ACC112 (cell line): ENCODE results near the gene TANGO6.
A peak's percentile ranks its signal among the peaks of the same experiment; 100 is the strongest.
"Not testable (repeated sequence)": the region's sequence is repeated elsewhere in the genome, so short reads cannot be mapped to it uniquely, and the experiment has no call there.

Source experiments
- H2AFZ ChIP-seq: fragments of 200-600 bp; sonication (generic); one replicate; pipeline ENCODE4 v1.6.0; 2017; ENCODE audit warnings: antibody characterized with exemption, low read length; ENCODE audit not compliant: unreplicated experiment
- H3K27ac ChIP-seq: fragments of 200-600 bp; sonication (generic); 2 replicates; pipeline ENCODE4 v1.5.1; 2014; ENCODE audit warnings: low read depth, mild to moderate bottlenecking, antibody characterized with exemption, low read length, moderate library complexity
- H3K27me3 ChIP-seq: fragments of 200-600 bp; sonication (generic); 2 replicates; pipeline ENCODE4 v1.6.1; 2014; ENCODE audit warnings: mild to moderate bottlenecking, antibody characterized with exemption, low read length, moderate library complexity, mixed read lengths; ENCODE audit not compliant: insufficient read depth
- H3K36me3 ChIP-seq: fragments of 200-600 bp; sonication (generic); 2 replicates; pipeline ENCODE4 v1.6.1; 2016; ENCODE audit warnings: mild to moderate bottlenecking, antibody characterized with exemption, low read length, moderate library complexity, mixed read lengths; ENCODE audit not compliant: insufficient read depth
- H3K4me1 ChIP-seq: fragments of 200-600 bp; sonication (generic); one replicate; pipeline ENCODE4 v1.6.1; 2016; ENCODE audit warnings: low read length, mixed read lengths; ENCODE audit not compliant: insufficient read depth, unreplicated experiment, control insufficient read depth
- H3K4me3 ChIP-seq: fragments of 200-600 bp; sonication (generic); 2 replicates; pipeline ENCODE4 v1.5.1; 2014; ENCODE audit warnings: mild to moderate bottlenecking, low read depth, low read length
- H3K79me2 ChIP-seq: fragments of 200-600 bp; sonication (generic); one replicate; pipeline ENCODE4 v1.6.0; 2016; ENCODE audit warnings: low read length; ENCODE audit not compliant: control insufficient read depth, unreplicated experiment, insufficient read depth

The TANGO6 gene

DNA sequence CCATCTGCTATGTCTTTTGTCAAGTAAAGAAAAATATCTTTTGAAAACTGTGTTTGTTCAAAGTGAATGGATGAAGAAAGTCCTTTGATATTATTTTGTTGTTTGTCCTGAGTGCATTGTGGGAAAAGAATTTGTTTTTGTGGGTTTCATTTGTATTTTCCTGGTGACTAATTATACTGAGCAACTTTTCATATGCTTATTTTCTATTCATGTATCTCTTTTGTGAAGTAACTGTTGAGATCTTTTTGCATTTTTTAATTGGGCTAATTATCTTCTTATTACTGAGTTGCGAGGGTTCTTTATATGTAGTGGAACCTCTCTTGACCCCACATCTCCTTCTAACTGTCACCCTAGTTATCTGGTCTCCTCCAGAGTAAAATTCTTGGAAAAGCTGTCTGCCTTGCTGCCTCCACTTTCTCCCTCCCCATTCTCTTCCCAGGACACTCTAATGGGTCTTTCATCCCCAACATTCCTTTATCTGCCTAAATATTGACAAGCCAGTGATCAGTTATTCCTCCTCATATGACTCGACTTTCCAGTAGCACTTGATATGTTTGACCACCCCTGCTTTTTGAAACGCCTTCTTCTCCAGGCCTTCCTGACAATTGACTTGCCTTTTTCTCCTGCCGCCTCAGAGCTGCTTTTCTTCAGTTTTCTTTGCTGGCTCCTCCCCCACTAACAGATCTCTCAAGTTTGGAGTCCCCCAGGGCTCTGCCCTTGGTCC is 144.6 kb downstream of the TANGO6 start:
- no peak overlapping the region for H2AFZ ChIP-seq
- no peaks in the 10 kb centered on the region for H3K79me2 ChIP-seq

DNA sequence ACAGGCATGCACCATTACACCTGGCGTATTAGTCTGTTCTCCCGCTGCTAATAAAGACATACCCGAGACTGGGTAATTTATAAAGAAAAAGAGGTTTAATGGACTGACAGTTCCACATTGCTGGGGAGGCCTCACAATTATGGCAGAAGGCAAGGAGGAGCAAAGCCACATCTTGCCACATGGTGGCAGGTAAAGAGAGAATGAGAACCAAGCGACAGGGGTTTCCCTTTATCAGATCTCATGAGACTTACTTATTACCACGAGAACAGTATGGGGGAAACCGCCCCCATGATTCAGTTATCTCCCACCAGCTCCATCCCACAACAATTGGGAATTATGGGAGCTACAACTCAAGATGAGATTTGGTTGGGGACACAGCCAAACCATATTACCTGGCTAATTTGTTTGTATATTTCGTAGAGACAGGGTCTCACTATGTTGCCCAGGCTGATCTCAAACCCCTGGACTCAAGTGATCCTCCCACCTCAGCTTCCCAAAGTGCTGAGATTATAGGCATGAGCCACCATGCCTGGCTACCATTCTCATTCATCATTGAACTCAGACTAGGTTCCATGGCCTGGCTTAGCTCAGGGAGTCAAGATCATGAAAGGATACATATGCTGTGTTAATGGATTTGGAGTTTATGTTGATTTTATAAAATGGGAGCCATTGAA is 147.0 kb downstream of the TANGO6 start:
- H3K79me2 ChIP-seq, H3K27ac ChIP-seq, H3K36me3 ChIP-seq, H3K4me3 ChIP-seq, H2AFZ ChIP-seq, H3K27me3 ChIP-seq: not testable (repeated sequence)
- peaks cover 38% of the 10 kb centered on the region for H3K4me1 ChIP-seq

More for the DNA sequence above, 144.6 kb downstream of the TANGO6 start:
- Histone ChIP-seq H3K4me3 (no peak overlapping the region), H3K27ac (no peak overlapping the region), H3K4me1 (peaks cover 15% of the 10 kb centered on the region), H3K27me3 (no peaks in the 10 kb centered on the region), H3K36me3 (no peaks in the 10 kb centered on the region)

DNA sequence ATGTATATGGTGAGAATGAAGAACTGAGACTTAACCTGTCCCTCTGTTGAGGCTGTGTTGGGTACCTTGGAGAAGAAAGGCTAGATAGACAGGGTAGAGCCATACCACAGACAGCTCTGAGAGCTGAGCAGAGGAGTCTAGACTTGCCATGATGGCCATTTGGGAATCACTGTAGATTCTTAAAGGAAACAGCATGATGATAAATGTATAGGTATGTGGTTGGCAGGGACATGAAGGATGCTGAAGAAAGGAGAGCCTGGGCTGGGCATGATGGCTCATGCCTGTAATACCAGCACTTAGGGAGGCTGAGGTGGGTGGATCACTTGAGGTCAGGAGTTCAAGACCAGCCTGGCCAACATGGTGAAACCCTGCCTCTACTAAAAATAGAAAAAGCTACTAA is 147.7 kb downstream of the TANGO6 start:
- Histone ChIP-seq H3K36me3 (no peaks in the 10 kb centered on the region), H3K4me1 (peaks cover 44% of the 10 kb centered on the region), H3K27me3 (no peaks in the 10 kb centered on the region), H3K27ac (no peak overlapping the region), H3K4me3 (no peak overlapping the region), H2AFZ (no peak overlapping the region), H3K79me2 (no peaks in the 10 kb centered on the region)

DNA sequence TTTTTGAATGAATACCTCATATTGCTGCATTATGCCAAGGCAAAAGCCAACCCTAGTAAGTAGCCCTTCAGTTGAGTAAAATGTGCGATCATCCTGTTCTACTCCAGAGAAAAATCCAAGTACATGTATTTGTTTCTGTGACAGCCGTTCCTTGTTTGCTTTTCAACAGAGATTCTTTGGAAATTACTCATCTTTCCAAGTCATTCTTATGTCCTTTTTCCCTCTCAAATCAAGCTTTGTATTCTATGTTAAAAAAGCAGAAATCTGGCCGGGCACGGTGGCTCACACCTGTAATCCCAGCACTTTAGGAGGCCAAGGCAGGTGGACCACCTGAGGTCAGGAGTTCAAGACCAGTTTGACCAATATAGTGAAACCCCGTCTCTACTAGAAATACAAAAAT is 149.2 kb downstream of the TANGO6 start:
- Histone ChIP-seq H3K27me3 (no peaks in the 10 kb centered on the region), H3K27ac (peak overlapping the region; percentile 93), H3K36me3 (no peaks in the 10 kb centered on the region), H3K79me2 (no peaks in the 10 kb centered on the region), H3K4me1 (peaks cover 44% of the 10 kb centered on the region), H3K4me3 (no peak overlapping the region), H2AFZ (no peak overlapping the region)

DNA sequence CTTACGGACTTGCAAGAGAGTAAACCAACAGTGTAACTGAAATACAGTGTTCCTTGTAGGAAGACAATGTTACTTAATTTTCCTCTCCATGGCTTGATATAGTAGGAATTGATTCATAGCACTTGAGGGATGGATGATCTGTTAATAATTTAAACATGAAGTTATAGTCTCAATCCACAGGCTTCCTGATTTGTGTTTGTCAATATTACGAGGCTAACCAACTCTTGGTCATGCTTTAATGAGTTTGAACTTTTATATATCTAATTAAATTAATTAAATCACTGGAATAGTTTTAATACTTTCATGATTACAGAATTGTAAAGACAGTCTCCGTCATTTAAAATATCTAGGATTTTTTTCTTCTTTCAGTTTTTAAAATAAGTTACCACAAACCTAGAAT is 150.1 kb downstream of the TANGO6 start:
- Histone ChIP-seq H3K4me3 (peak overlapping the region; percentile 40), H3K4me1 (peaks cover 41% of the 10 kb centered on the region), H3K36me3 (no peaks in the 10 kb centered on the region), H3K27ac (peak overlapping the region; percentile 93), H3K27me3 (no peaks in the 10 kb centered on the region), H2AFZ (no peak overlapping the region), H3K79me2 (no peaks in the 10 kb centered on the region)

DNA sequence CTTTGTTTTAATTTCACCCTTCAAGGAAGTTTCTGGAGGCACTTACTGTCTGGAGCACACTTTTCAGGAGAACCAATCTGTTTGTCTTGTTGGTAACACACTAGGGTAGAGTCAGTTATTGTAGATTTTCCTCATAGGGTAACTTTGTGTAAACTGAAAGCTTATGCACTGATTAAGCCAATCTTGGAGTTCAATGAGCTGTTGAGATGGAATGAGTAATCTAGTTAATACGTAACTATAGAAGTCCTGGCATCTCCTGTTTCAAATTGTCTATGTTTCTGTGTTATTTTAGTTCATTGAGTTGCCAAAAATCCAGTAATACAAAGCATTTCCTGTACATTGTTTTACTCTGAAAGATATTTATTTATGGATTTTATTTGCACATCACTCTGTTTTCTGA is 150.6 kb downstream of the TANGO6 start:
- Histone ChIP-seq H3K27ac (peak overlapping the region; percentile 93), H3K4me3 (peak overlapping the region; percentile 40), H3K4me1 (peaks cover 41% of the 10 kb centered on the region), H3K36me3 (no peaks in the 10 kb centered on the region), H3K79me2 (no peaks in the 10 kb centered on the region), H3K27me3 (no peaks in the 10 kb centered on the region), H2AFZ (no peak overlapping the region)

DNA sequence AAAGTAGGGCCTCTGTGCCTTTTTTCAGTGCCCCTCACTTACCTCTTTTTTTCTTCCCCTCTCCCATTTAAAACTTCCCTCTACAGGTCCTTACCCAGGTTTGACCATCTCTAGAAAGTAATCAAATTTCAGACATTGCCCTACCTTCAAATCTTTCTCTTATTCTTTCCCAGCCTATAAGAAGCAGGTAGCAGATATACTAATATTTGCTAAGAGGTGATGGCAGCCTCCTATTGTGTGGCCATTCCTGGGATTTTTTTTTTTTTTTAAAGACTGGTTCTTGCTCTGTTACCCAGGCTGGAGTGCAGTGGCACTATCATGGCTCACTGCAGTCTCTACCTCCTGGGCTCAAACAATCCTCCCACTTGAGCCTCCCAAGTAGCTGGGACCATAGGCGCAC is 151.0 kb downstream of the TANGO6 start:
- H3K36me3 ChIP-seq, result no peaks in the 10 kb centered on the region
- H3K4me3 ChIP-seq, result peak overlapping the region; percentile 40
- H3K4me1 ChIP-seq, result peaks cover 41% of the 10 kb centered on the region
- H3K79me2 ChIP-seq, result no peaks in the 10 kb centered on the region
- no peaks in the 10 kb centered on the region for H3K27me3 ChIP-seq
- H2AFZ ChIP-seq, result no peak overlapping the region
- H3K27ac ChIP-seq, result peak overlapping the region; percentile 93

DNA sequence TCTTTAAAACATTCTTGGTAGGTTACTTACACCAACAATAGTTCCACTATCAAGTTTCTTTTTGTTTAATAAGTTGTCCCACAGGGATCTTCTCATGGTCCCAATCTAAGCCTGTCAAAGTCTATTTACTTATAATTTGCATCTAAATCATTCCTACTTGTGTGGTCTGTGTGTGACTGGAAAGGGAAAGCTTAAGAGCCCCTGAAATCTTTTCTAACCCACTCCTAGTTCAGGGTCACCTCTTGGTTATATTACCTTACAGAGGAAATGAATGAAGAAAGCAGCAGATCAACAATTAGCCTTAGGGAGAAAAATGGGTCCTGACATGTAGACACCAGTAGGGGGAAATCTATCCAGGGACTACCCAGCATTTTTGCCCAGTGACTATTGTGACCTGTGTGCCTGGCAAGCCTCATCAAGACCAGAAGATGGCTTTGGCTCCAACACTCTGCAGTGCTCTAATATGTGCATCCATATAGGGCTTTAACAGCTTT is 151.7 kb downstream of the TANGO6 start:
- Histone ChIP-seq H3K79me2 (no peaks in the 10 kb centered on the region), H3K27me3 (no peaks in the 10 kb centered on the region), H2AFZ (peak overlapping the region; percentile 25), H3K4me1 (peaks cover 41% of the 10 kb centered on the region), H3K36me3 (no peaks in the 10 kb centered on the region), H3K4me3 (peak overlapping the region; percentile 39; the same call in 1 of the 2 replicates), H3K27ac (peak overlapping the region; percentile 93)

DNA sequence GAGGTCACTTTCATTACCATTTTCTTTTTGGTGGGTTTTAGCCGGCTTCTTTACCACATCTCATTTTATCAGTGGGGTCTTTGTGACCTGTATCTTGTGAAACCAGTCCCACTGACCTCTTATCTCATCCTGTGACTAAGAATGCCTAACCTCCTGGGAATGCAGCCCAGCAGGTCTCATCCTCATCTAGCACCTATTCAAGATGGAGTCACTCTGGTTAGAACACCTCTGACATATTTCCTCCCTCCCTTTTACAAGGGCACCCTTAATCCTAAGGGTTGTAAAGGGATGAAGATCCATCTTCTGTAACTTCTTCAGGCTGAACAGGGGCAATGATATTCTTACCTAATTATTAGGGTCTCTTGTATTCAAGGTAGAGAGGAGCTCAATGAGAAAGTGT is 154.2 kb downstream of the TANGO6 start:
- Histone ChIP-seq H3K4me3 (no peak overlapping the region), H3K27ac (no peak overlapping the region), H3K4me1 (peaks cover 32% of the 10 kb centered on the region), H3K27me3 (no peaks in the 10 kb centered on the region), H3K36me3 (peaks cover 8% of the 10 kb centered on the region), H3K79me2 (no peaks in the 10 kb centered on the region), H2AFZ (no peak overlapping the region)

DNA sequence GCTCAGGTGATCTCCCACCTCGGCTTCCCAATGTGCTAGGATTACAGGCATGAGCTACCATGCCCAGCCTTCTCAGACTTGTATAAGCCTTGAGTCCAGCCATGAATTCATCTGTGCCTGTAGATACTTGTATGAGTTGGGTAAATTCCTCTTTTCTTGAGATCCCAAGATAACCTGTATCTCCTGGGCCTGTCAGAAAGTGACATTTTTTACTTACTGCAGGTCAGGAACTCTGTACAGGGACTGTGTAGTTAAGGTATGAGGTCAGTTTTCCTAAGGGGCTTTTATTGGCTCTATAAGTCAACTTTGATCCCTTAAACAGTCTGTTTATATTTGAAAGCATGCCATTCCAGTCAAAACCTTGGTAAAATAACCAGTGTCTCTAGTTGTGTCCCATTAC is 155.8 kb downstream of the TANGO6 start:
- no peak overlapping the region for H3K27ac ChIP-seq
- H3K36me3 ChIP-seq, result peaks cover 12% of the 10 kb centered on the region
- H3K4me3 ChIP-seq, result no peak overlapping the region
- no peaks in the 10 kb centered on the region for H3K27me3 ChIP-seq
- peaks cover 18% of the 10 kb centered on the region for H3K4me1 ChIP-seq
- no peak overlapping the region for H2AFZ ChIP-seq
- H3K79me2 ChIP-seq, result no peaks in the 10 kb centered on the region

DNA sequence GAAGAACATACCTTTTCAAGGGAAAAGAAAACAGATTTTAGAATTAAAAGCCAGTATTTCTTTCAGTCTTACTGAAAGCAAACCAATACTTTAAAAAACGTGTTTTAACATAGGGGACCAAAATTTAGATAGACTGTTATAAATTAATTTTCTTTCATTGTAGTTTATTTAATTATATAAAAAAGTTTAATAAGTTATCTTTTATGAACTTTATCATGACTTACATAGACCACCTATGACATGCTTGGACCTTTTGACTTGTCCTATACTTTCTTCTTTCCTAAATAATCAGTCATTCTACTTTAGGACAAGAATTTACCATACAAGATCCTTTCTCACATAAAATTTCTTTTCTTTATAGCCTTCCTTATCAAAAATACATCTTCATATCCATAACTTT is 160.2 kb downstream of the TANGO6 start:
- H3K4me3 ChIP-seq, result no peak overlapping the region
- peaks cover 19% of the 10 kb centered on the region for H3K36me3 ChIP-seq
- no peak overlapping the region for H3K27ac ChIP-seq
- no peaks in the 10 kb centered on the region for H3K79me2 ChIP-seq
- H3K27me3 ChIP-seq, result no peaks in the 10 kb centered on the region
- no peaks in the 10 kb centered on the region for H3K4me1 ChIP-seq
- H2AFZ ChIP-seq, result no peak overlapping the region
